HTERT RPE-1 (cell line): ENCODE measurements around the gene PBX2.
"Not testable (repeated sequence)": the region's sequence is repeated elsewhere in the genome, so short reads cannot be mapped to it uniquely, and the experiment has no call there.

Experiments used
- in situ Hi-C: fragments of 300-500 bp; cut with MboI; formaldehyde crosslinking; loops from 4 replicates; pipeline ENCODE4 v1.14.3; 2020; ENCODE audit warnings: low sequenced_read_pairs

PBX2 gene

DNA sequence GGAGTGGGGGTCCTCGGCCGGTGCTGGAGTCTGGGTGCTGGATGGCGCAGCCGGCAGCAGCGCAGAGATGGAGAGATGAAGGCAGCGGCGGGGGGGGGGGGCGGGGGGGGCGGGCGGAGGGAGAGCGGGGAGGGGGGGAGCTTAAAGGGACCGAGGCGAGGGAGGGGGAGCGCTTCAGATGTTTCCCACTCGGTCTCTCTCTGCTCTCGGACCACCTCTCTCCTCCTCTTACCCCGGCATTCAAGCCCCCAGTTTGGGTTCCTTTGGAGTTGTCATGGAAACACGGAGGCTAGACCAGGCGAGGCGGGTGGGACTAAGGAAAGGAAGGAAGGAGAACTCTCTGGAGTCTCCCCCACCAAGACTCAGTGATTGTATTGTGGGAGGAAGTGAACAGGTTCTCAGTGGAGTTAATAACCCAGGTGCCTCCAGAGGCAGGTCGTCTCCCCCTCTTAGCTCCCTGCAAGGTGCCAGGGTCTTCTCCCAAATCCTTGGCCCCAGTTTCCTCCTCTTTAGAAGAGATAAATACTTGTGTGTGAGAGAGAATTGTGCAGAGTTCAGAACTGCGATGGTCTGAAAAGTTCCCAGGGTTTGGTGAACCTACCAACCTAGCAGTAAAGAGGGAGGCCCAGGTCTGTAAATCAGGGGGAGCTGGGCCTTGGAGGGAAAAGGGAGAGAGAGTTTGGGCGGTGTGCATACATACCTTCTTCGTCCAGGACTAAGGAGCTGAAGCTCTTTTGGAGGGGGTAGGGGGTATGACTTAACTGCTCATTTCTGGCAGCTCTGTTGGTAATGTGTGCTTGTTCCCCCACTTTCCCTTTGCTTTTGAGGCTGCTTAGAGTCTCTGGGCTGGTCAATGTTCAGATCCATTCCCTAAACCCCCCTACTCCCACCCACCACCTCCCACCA, 37.9 kb downstream of the PBX2 start, which contains the start of gene PRRT1:
TSS of gene PRRT1 (minus strand) at position 77 of the 906 bp plus-strand sequence. CDS start 112 bp downstream, outside the sequence.
- in situ Hi-C loops, result no loop called here

DNA sequence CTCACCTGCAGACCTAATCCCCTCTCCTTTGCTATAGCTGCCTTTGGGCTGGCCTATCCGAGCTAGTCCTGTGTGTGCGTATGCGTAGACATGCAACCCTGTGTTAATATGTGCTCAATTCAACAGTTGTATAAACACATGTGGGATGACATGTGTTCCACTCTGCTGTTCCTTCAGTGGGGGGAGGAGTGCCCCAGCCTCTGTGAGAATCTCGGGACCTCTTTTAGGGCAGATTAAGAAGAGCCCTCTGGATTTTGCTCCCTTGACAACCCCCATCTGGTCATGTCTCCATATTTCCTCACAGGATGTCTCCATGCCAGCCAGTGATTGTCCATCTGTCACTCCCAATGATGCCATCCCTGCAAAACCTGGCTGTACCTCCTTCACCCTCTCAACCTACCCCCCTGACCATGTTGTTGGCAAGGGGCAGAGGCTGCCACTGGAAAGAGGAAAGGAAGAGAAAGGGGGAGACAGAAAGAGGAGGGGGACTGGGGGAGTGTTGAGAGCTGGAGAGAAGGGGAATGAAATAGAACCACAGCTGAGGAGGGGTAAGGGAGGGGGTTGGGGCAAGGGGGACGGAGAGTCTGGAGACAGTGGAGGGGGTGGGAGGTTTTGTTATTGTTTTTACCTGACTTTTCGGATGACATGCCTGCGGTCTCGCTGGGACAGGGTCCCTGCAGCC, 38.7 kb downstream of the PBX2 start:
- in situ Hi-C loops, result no loop called here

DNA sequence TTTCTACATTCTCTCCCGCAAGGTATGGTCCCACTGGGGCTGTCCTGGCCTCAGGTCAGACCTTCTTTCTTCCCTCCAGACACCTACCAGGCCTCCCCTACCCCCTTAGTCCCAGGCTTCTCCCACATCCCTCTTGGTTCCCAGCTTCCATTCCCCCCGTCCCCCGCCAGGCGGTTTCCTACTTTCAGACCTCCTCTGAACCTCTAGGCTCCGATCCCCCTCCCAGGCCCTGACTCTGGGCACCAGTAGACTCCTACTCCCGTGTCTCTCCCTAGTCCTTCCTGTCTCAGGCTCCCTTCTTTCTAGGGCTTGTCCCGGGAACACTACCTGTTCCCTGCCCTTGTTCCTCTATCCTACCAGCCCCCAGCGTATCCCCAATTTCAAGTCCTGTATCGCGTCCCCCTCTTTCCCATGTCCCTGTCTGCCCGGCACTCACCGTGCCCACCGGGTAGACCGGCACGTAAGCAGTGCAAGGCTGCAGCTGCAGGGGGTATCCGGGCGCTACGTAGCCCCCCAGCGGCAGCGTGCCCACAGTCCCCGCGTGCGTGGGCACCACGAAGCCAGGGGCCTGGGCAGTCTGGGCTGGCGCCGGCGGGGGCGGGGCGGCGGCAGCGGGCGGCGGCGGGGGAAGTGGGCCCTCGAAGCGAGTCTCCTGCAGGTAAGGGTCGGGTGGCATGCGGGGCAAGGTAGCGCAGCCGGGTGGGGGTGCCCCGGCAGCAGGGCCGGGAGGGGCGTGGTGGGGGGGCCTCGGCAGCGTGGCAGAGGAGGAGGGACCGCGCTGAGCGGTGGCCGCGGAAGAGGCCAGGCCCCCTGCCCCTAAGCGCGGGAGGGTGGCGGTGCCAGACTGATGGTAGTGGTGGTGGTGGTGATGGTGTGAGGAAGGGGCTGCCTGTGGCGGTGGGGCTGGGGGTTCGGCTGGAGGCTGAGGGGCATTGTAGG, 39.8 kb downstream of the PBX2 start:
- in situ Hi-C loops, result no loop called here

DNA sequence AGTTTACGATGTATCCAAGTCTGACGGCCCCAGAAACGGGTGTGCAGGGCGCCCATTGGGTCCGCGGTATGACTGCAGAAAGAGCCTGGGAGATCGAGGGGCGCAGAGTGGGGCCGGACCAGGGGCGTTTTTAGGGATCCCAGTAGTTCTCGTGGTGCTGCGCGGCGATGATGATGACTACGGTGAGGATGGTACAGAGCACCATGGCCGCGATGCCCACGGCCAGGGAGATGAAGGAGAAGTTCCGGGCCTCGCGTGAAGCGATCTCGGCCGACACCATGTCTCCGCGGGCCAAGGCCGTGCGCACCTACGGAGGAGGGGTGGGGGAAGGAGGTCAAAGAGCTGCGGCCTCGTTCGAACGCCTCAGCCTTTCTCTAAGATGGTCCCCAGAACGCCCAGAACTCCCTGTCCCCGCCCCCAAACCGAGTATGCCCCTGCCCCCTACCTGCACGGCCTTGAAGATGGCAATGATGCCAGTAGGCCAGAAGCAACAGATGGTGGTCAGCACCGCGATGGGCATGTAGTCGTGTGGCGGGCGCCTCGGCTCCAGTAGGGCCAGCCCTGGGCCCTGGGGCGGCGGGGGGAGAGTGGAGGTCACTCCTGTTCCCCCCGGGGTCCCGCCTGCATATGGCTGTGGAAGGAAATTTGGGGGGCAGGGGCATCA, 40.8 kb downstream of the PBX2 start:
- in situ Hi-C loops, result no loop called here

DNA sequence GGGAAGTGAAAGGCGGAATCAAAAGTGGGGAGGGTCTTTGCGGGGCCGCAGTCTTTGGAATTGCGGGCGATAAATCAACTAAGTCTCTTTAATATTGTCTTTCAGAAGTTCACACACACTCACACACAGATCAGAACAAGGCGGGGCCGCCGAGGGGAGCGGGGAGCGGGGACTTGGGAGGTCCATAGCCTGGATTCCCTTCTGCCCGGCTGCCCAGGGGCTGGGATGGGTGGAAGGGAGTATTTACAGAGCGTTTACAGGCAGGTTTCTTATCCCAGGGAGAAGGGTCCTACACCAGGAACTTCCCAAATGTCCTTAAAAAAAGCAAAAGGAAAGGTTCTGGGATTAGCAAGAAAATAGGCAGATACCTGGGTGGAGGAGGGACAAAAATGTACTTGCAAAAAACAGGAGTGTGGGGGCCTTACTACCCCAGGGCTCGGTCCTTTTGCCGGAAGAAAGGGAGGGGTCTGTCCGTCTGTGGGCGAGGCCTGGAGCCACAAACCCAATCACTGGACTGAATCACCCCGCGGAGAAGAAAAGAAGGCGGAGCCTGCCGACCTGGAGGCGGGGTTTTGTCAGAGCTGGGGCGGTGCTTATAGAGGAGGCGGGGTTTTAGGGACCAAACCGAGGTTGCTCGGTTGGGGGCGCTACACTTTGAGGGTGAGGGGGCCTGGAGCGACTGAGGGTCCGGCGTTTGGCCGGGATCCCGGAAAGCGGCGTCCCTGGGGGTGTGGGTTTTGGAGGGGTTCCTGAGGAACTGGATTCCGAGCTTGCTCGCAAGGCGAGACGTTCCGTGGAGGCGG, 41.5 kb downstream of the PBX2 start:
- in situ Hi-C loops, result no loop called here

DNA sequence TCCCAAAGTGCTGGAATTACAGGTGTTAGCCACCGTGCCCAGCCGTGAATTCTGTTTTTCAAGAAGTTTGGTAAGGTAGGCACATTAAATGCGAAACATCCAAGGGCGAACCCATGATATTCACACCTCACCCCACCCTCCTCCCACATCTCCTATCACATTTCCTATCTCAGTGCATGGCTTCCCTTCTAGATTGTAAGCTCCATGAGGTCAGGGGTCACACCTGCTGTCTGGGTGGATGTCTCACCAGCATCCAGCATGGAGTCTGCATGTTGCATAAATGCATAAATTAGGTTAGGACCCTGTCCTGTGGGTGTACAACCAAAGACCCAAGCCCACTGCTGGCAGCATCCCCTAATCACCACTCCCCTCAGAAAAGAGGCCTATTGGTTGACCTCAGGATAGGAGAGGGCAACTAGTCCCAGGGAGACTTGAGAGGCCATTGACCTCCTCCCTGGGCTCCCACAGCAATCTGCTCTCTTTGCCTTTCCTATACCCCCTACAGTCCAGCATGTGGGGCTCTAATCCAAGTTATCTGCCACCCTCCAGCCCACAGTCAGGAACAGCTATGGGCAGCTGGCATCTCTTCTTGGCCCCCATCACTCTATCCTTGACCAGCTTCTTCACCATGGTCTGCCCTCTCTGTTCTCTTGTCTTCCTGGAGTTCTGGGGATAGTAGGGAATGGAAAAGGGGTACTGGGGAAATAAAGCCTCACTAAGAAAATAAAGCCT, 42.4 kb downstream of the PBX2 start:
- in situ Hi-C loops, result no loop called here

DNA sequence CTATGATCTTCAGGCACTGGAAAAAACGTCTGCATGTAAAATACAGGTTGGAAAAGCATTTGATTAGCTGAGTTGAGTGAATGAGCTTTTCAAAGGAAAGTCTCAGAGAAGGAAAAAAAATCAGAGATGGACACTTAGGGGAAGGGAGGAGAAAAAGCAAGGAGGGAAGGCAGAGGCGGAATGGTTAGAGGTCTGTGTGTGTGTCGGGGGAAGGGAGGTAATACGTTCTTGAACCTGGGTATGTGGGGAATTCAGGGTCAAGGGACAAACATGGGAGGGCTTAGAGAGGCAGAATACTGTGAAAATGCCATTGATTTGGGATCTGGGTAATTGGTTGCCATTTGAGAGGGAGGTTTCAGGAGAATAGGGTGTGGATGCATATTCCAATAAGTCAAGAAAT, 43.3 kb downstream of the PBX2 start:
- in situ Hi-C loops, result no loop called here

DNA sequence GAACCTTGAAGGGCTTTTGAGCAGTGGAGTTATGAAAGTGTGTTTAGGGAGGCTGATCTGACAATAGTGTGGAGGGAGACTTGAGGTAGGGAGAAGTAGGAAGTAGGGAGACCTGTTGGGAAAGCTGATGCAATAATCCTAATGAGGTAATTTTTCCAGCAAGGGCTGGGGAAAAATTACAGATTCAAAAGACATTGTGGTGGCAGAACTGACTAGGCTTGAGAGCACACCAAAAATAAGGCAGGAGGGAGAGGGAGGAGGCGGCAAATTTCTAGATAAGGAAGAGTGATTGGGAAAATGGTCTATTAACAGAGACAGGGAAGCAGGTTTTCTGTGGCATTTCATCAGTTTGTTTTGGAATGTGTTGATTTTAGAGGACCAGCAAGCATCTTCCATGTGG, 43.7 kb downstream of the PBX2 start:
- in situ Hi-C loops, result no loop called here

DNA sequence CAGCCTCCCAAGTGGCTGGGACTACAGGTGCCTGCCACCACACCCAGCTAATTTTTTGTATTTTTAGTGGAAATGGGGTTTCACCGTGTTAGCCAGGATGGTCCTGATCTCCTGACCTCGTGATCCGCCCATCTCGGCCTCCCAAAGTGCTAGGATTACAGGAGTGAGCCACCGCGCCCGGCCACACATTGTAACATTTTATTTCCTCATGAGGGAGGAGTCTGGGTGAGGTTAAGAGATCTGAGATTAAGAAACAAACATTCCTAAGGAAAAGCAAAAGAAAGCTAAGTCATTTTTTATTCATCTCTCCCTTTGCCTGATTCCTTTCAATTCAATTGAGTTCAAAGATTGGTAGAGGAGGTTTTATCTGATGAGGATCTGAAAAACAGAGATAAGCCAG, 45.8 kb downstream of the PBX2 start:
- in situ Hi-C loops, result not testable (repeated sequence)

DNA sequence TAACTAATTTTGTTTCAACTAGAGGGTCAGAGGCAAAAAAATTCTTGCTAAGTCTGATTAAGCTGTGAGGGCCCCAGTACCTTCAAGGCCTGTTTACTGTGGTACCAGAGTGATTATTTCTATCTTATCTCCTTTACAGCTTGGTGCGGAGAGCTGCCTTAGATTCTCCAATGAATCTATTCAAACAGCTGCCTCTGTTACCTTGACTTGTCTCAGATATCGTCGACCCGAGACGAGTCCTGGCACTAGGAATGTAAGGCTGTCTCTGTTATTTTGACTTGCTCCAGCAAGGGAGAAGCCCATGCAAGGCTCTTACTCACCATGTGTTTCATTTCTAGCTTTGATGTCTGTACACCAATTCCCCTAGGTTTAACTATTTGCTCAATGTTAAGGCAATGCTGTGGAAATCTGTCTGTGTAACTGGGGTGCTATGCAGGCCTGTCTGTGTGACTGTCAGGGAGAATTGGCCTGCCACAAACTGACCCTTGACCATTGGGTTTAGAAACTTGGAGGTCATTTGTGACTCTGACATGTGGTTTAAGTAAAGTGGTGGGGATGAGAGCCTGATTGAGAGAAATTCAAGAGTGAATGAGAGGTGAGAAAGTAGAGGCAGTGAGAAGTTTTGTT, 49.5 kb downstream of the PBX2 start:
- in situ Hi-C loops, result no loop called here

DNA sequence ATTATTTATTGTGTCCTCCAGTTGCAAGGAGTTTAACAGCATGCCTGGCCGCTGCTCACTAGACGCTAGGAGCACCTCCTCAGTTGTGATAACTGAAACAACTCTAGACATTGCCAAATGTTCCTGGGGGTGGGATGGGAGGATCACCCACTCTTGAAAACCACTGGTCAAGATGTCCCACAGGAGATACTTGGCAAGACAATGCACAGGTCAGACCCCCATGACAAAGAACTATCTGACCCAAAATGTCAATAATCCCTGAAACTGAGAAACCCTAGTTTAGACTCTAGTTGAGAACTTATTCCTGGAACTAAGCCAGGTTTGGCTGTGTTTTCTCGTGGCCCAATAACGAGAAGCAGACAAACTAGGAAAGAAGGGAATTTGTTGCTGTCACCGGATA, 50.4 kb downstream of the PBX2 start:
- in situ Hi-C loops, result no loop called here

DNA sequence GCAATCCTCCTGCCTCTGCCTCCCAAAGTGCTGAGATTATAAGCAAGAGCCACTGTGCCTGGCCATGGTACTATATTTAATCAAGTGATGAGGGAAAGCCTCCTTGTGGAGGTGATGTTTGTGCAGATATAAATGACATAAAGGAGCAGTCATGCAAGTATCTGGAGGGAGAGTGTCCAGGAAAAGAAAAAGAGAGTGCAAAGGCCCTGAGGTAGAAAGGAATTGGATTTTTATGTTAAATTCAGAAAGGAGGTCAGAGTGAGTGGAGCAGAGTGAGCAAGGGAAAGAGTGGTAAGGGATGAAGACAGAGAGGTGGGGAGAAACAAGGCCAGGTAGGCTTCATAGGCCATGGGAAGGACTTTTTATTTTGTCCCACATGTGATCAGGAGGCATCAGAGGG, 52.5 kb downstream of the PBX2 start:
- in situ Hi-C loops, result no loop called here
